Mesodermal cell (in vitro differentiated cells): Measurements from ENCODE around the gene NKAIN2.
"Not testable (repeated sequence)": the region's sequence is repeated elsewhere in the genome, so short reads cannot be mapped to it uniquely, and the experiment has no call there.

Experiments used
- H3K27ac ChIP-seq: 2 replicates; pipeline ENCODE4 v1.7.0; 2013; ENCODE audit warnings: mild to moderate bottlenecking, low read depth, low read length, moderate library complexity; ENCODE audit not compliant: severe bottlenecking
- H3K36me3 ChIP-seq: 2 replicates; pipeline ENCODE4 v1.7.1; 2013; ENCODE audit warnings: mild to moderate bottlenecking, low read length, moderate library complexity; ENCODE audit not compliant: control insufficient read depth, insufficient read depth
- H3K4me1 ChIP-seq: one replicate; pipeline ENCODE4 v1.7.1; 2013; ENCODE audit warnings: mild to moderate bottlenecking, low read length; ENCODE audit not compliant: insufficient read depth, control insufficient read depth, poor library complexity, severe bottlenecking
- H3K4me3 ChIP-seq: 2 replicates; pipeline ENCODE4 v1.7.0; 2013; ENCODE audit warnings: low read length, control low read depth, mild to moderate bottlenecking; ENCODE audit not compliant: insufficient read depth, poor library complexity, severe bottlenecking; ENCODE audit errors: extremely low read depth
- H3K9me3 ChIP-seq: 2 replicates; pipeline ENCODE4 v1.7.1; 2013; ENCODE audit warnings: mild to moderate bottlenecking, low read length, moderate library complexity; ENCODE audit not compliant: control insufficient read depth
- WGBS, 2 experiments: methylation state at CpG; one replicate each; pipeline ENCODE4 v1.1.5; 2013; ENCODE audit warnings: missing lambda C conversion rate in 2 of 2; ENCODE audit not compliant: insufficient coverage in 2 of 2; 5-methylcytosine and 5-hydroxymethylcytosine counted together

Gene NKAIN2

GRCh38 chr6:124688369-124688768, 884.7 kb downstream of the NKAIN2 start:
- Histone ChIP-seq H3K4me3 (no peak overlapping the region), H3K9me3 (peaks cover 4% of the 10 kb centered on the region), H3K27ac (no peak overlapping the region), H3K4me1 (no peaks in the 10 kb centered on the region), H3K36me3 (no peaks in the 10 kb centered on the region)

GRCh38 chr6:124694139-124694705, 890.6 kb downstream of the NKAIN2 start:
- Histone ChIP-seq H3K36me3 (no peaks in the 10 kb centered on the region), H3K27ac (no peak overlapping the region), H3K4me3 (no peak overlapping the region), H3K9me3 (no peaks in the 10 kb centered on the region), H3K4me1 (no peaks in the 10 kb centered on the region)
- 85 to 90% methylated on average over 2 to 4 of the region's 4 CpGs for WGBS, 2 experiments

GRCh38 chr6:124699038-124699437, 895.4 kb downstream of the NKAIN2 start:
- no peak overlapping the region for H3K4me3 ChIP-seq
- 94 to 100% methylated on average over 2 of the region's 2 CpGs for WGBS, 2 experiments
- no peaks in the 10 kb centered on the region for H3K4me1 ChIP-seq
- no peaks in the 10 kb centered on the region for H3K9me3 ChIP-seq
- no peaks in the 10 kb centered on the region for H3K36me3 ChIP-seq
- no peak overlapping the region for H3K27ac ChIP-seq

- H3K4me3 ChIP-seq: no peak overlapping the region
These were observed 899.9 kb downstream of the NKAIN2 start for GRCh38 chr6:124703541-124703940.

GRCh38 chr6:124712532-124712931, 908.9 kb downstream of the NKAIN2 start:
- not testable (repeated sequence) for H3K36me3 ChIP-seq, H3K4me1 ChIP-seq, H3K27ac ChIP-seq, H3K4me3 ChIP-seq, H3K9me3 ChIP-seq
- 89 to 92% methylated on average over 13 to 16 of the region's 17 CpGs for WGBS, 2 experiments

More at GRCh38 chr6:124703541-124703940, 899.9 kb downstream of the NKAIN2 start:
- H3K36me3 ChIP-seq: no peaks in the 10 kb centered on the region
- H3K27ac ChIP-seq: no peak overlapping the region
- WGBS, 2 experiments: 90% methylated on average over 2 of the region's 2 CpGs; no CpG with 5 or more reads in 1 of the 2 experiments
- no peaks in the 10 kb centered on the region for H3K4me1 ChIP-seq
- H3K9me3 ChIP-seq: no peaks in the 10 kb centered on the region

DNA sequence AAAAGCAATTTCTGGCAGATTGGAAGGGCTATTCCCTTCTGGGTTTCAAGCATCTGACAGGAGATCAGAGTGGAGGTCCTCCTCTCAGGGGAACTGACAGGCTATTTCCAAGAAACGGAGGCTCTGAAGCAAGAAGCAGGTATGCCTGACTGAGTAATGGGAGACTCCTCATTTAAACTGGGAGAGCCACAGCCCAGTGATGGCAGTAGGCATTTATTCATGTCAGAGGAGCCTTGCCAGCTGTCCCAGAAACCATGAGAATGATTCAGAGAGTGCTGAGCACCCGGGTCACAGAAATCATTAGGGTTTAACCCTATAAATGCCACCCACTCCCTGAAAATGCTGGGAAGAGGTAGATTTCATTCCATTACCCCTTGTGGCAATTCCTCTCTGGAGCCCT, 911.1 kb downstream of the NKAIN2 start:
- WGBS, 2 experiments: 55 to 70% methylated on average over 1 to 2 of the region's 2 CpGs
- Histone ChIP-seq H3K9me3 (no peaks in the 10 kb centered on the region), H3K4me3 (no peak overlapping the region), H3K36me3 (no peaks in the 10 kb centered on the region), H3K4me1 (no peaks in the 10 kb centered on the region), H3K27ac (no peak overlapping the region)

- Histone ChIP-seq H3K9me3 (no peaks in the 10 kb centered on the region), H3K36me3 (no peaks in the 10 kb centered on the region), H3K4me3 (no peak overlapping the region)
These were observed 916.2 kb downstream of the NKAIN2 start for GRCh38 chr6:124719913-124720312.

GRCh38 chr6:124721331-124721730, 917.7 kb downstream of the NKAIN2 start:
- WGBS, 2 experiments: 91% methylated on average over 1 of the region's 11 CpGs; no CpG with 5 or more reads in 1 of the 2 experiments
- Histone ChIP-seq H3K9me3 (no peaks in the 10 kb centered on the region), H3K4me1 (no peaks in the 10 kb centered on the region), H3K36me3 (no peaks in the 10 kb centered on the region), H3K4me3 (no peak overlapping the region), H3K27ac (no peak overlapping the region)

More at GRCh38 chr6:124719913-124720312, 916.2 kb downstream of the NKAIN2 start:
- Histone ChIP-seq H3K4me1 (no peaks in the 10 kb centered on the region), H3K27ac (no peak overlapping the region)

DNA sequence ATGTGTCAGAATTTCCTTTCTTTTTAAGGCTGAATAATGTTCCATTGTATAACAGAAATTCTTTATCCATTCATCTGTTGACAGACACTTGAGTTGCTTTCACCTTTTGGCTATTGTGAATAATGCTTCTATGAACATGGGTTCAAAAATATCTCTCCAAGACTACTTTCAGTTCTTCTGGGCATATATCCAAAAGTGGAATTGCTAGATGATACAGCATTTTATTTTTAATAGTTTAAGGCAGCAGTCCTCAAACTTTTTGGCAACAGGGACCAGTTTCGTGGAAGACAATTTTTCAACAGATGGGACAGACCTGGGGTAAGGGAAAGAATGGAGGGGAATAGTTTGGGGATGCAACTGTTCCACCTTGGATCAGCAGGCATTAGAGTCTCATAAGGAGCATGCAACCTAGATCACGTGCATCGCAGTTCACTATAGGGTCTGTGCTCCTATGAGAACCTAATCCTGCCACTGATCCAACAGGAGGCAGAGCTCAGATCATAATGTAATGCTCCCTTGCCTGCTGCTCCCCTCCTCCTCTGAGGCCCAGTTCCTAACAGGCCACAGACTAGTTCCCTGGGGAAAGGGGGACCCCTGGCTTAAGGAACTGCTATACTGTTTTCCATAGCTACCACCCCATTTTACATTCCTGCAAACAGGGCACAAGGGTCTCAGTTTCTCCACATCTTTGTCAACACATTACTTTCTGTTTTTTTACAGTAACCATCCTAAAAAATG, 918.6 kb downstream of the NKAIN2 start:
- H3K4me3 ChIP-seq: no peak overlapping the region
- 88 to 93% methylated on average over 3 of the region's 3 CpGs for WGBS, 2 experiments

DNA sequence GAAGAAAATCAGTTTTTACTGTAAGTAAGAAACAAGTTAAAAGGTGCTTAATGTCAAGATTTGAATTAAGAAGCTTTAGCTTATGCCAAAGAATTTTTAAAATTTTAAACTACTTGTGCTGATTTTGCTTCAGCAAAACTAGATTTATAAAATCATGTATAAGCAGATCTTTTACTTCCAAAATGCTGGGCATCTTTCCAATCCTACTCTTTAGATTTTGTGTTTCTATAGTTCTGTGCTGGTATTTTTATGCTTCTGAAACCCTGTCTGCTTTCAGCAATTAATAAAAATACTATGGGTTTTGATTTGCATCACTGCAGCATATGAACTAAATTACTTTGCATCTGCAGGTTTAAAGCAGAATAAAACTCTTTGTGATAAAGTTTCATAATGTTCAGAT, 920.0 kb downstream of the NKAIN2 start:
- Histone ChIP-seq H3K4me3 (no peak overlapping the region), H3K36me3 (no peaks in the 10 kb centered on the region), H3K9me3 (no peaks in the 10 kb centered on the region), H3K27ac (no peak overlapping the region), H3K4me1 (no peaks in the 10 kb centered on the region)

More for the DNA sequence above, 918.6 kb downstream of the NKAIN2 start:
- Histone ChIP-seq H3K36me3 (no peaks in the 10 kb centered on the region), H3K9me3 (no peaks in the 10 kb centered on the region), H3K27ac (no peak overlapping the region), H3K4me1 (no peaks in the 10 kb centered on the region)

DNA sequence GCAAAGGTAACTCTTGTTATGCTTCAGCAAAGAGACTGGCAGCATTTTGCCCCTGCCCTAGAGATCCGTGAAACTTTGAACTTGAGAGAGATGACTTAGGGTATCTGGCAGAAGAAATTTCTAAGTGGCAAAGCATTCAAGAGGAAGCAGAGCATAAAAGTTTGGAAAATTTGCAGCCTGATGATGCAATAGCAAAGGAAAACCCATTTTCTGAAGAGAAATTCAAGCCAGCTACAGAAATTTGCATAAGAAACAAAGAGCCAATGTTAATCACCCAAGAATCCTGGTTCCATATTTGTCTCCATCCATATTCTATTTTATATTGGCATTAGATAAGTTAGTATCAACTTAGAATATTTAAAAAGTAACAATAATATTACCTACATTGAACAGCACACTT, 934.1 kb downstream of the NKAIN2 start:
- not testable (repeated sequence) for H3K4me3 ChIP-seq, H3K27ac ChIP-seq, H3K4me1 ChIP-seq, H3K9me3 ChIP-seq, H3K36me3 ChIP-seq
- WGBS, 2 experiments: 67 to 83% methylated on average over 1 of the region's 1 CpG
